ENCODE results near the gene PLB1.

Gene PLB1

GRCh38 chr2:28628506-28628905 lies 132.6 kb downstream of the PLB1 start:
- H3F3A ChIP-seq (ENCODE audit: low read depth) = no peaks in the 10 kb centered on the region; the same call in 1 of the 2 replicates
- no peak overlapping the region for H3K4me2 ChIP-seq (ENCODE audit: low read depth, low read length, poor library complexity, severe bottlenecking)
- H4K20me1 ChIP-seq (ENCODE audit: insufficient read depth, low read length, poor library complexity, severe bottlenecking) = no peaks in the 10 kb centered on the region
- H3K9me2 ChIP-seq (replicated peaks; ENCODE audit: low read depth, low read length) = no peaks in the 10 kb centered on the region
- peaks cover 36% of the 10 kb centered on the region for H3K4me1 ChIP-seq (ENCODE audit: insufficient read depth, low read length, poor library complexity, severe bottlenecking)
- no peaks in the 10 kb centered on the region for H3K79me2 ChIP-seq (ENCODE audit: insufficient read depth, low read length)
- H3K9me3 ChIP-seq (ENCODE audit: insufficient read depth, low read depth, low read length) = no peaks in the 10 kb centered on the region
- no peak overlapping the region for H2AFZ ChIP-seq (ENCODE audit: low read length)
- TF ChIP-seq EZH2phosphoT487 (IDR thresholded peaks at IDR 0.05; ENCODE audit: borderline replicate concordance) (no peak), CTCF (conservative IDR thresholded peaks at IDR 0.05; ENCODE audit: low read length) (no peak)
- H3K4me3 ChIP-seq (ENCODE audit: low read length, poor library complexity, severe bottlenecking) = no peak overlapping the region
- H3K27me3 ChIP-seq (ENCODE audit: insufficient read depth, low read length, poor library complexity, severe bottlenecking) = no peaks in the 10 kb centered on the region
- no peaks in the 10 kb centered on the region for H3K36me3 ChIP-seq (ENCODE audit: insufficient read depth, low read length)
- no peak overlapping the region for H3K9ac ChIP-seq (ENCODE audit: low read depth, low read length, poor library complexity, severe bottlenecking)

- H4K20me1 ChIP-seq (ENCODE audit: insufficient read depth, low read length, poor library complexity, severe bottlenecking) = no peaks in the 10 kb centered on the region
- H3K4me1 ChIP-seq (ENCODE audit: insufficient read depth, low read length, poor library complexity, severe bottlenecking) = peaks cover 35% of the 10 kb centered on the region
- no peak overlapping the region for H3K9ac ChIP-seq (ENCODE audit: low read depth, low read length, poor library complexity, severe bottlenecking)
- H3F3A ChIP-seq (ENCODE audit: low read depth) = no peaks in the 10 kb centered on the region; the same call in 1 of the 2 replicates
- no peaks in the 10 kb centered on the region for H3K79me2 ChIP-seq (ENCODE audit: insufficient read depth, low read length)
- H2AFZ ChIP-seq (ENCODE audit: low read length) = no peak overlapping the region
- H3K27me3 ChIP-seq (ENCODE audit: insufficient read depth, low read length, poor library complexity, severe bottlenecking) = no peaks in the 10 kb centered on the region
- no peaks in the 10 kb centered on the region for H3K9me2 ChIP-seq (replicated peaks; ENCODE audit: low read depth, low read length)
- TF ChIP-seq EZH2phosphoT487 (IDR thresholded peaks at IDR 0.05; ENCODE audit: borderline replicate concordance) (no peak), CTCF (conservative IDR thresholded peaks at IDR 0.05; ENCODE audit: low read length) (no peak)
- H3K4me2 ChIP-seq (ENCODE audit: low read depth, low read length, poor library complexity, severe bottlenecking) = no peak overlapping the region
- no peaks in the 10 kb centered on the region for H3K36me3 ChIP-seq (ENCODE audit: insufficient read depth, low read length)
- no peak overlapping the region for H3K4me3 ChIP-seq (ENCODE audit: low read length, poor library complexity, severe bottlenecking)
- no peaks in the 10 kb centered on the region for H3K9me3 ChIP-seq (ENCODE audit: insufficient read depth, low read depth, low read length)
These were observed 133.1 kb downstream of the PLB1 start for GRCh38 chr2:28628987-28629386.

GRCh38 chr2:28629910-28630309 lies 134.1 kb downstream of the PLB1 start:
- TF ChIP-seq EZH2phosphoT487 (IDR thresholded peaks at IDR 0.05; ENCODE audit: borderline replicate concordance) (no peak), CTCF (conservative IDR thresholded peaks at IDR 0.05; ENCODE audit: low read length) (no peak)
- no peaks in the 10 kb centered on the region for H3K79me2 ChIP-seq (ENCODE audit: insufficient read depth, low read length)
- H3K4me1 ChIP-seq (ENCODE audit: insufficient read depth, low read length, poor library complexity, severe bottlenecking) = peaks cover 26% of the 10 kb centered on the region
- H3F3A ChIP-seq (ENCODE audit: low read depth) = no peaks in the 10 kb centered on the region
- H3K4me2 ChIP-seq (ENCODE audit: low read depth, low read length, poor library complexity, severe bottlenecking) = no peak overlapping the region
- H3K4me3 ChIP-seq (ENCODE audit: low read length, poor library complexity, severe bottlenecking) = no peak overlapping the region
- no peaks in the 10 kb centered on the region for H3K27me3 ChIP-seq (ENCODE audit: insufficient read depth, low read length, poor library complexity, severe bottlenecking)
- no peak overlapping the region for H2AFZ ChIP-seq (ENCODE audit: low read length)
- H3K9ac ChIP-seq (ENCODE audit: low read depth, low read length, poor library complexity, severe bottlenecking) = no peak overlapping the region
- no peaks in the 10 kb centered on the region for H3K36me3 ChIP-seq (ENCODE audit: insufficient read depth, low read length)
- H4K20me1 ChIP-seq (ENCODE audit: insufficient read depth, low read length, poor library complexity, severe bottlenecking) = no peaks in the 10 kb centered on the region
- H3K9me2 ChIP-seq (replicated peaks; ENCODE audit: low read depth, low read length) = no peaks in the 10 kb centered on the region
- no peaks in the 10 kb centered on the region for H3K9me3 ChIP-seq (ENCODE audit: insufficient read depth, low read depth, low read length)
